H9 (cell line): ENCODE results near the gene MYL6B. TPM values are rescaled to one million over a fixed set of nuclear protein-coding genes. Genes with fewer than 3 reads are reported as not detected.

Source experiments
- DNase-seq: peaks from one replicate; pipeline ENCODE4 v3.0.0-alpha.2; 2017
- H2AFZ ChIP-seq: one replicate; pipeline ENCODE4 v1.6.1; 2013; ENCODE audit warnings: mild to moderate bottlenecking, low read length, control low read depth, moderate library complexity
- H2AK5ac ChIP-seq: 2 replicates; pipeline ENCODE4 v1.6.1; 2013; ENCODE audit warnings: low read length, control low read depth, mixed read lengths; ENCODE audit not compliant: insufficient read length
- H2BK120ac ChIP-seq: one replicate; pipeline ENCODE4 v1.6.1; 2013; ENCODE audit warnings: low read depth, mild to moderate bottlenecking, low read length, control low read depth, inconsistent platforms; ENCODE audit not compliant: poor library complexity, severe bottlenecking
- H2BK12ac ChIP-seq: 2 replicates; pipeline ENCODE4 v1.6.1; 2013; ENCODE audit warnings: low read length, control low read depth, mixed read lengths, low read depth; ENCODE audit not compliant: insufficient read length
- H2BK15ac ChIP-seq: 2 replicates; pipeline ENCODE4 v1.6.1; 2013; ENCODE audit warnings: low read depth, low read length, control low read depth
- H2BK20ac ChIP-seq: one replicate; pipeline ENCODE4 v1.6.1; 2013; ENCODE audit warnings: low read depth, mild to moderate bottlenecking, low read length, control low read depth, inconsistent platforms; ENCODE audit not compliant: poor library complexity, severe bottlenecking
- H2BK5ac ChIP-seq: 2 replicates; pipeline ENCODE4 v1.6.1; 2013; ENCODE audit warnings: low read length, control low read depth, mixed read lengths; ENCODE audit not compliant: insufficient read length
- H3K14ac ChIP-seq: 2 replicates; pipeline ENCODE4 v1.6.1; 2013; ENCODE audit warnings: low read length, control low read depth; ENCODE audit not compliant: insufficient read depth
- H3K18ac ChIP-seq: 2 replicates; pipeline ENCODE4 v1.6.1; 2013; ENCODE audit warnings: low read depth, mild to moderate bottlenecking, mixed read lengths, low read length, control low read depth; ENCODE audit not compliant: insufficient read length
- H3K23ac ChIP-seq: 2 replicates; pipeline ENCODE4 v1.6.1; 2013; ENCODE audit warnings: low read length, control low read depth, mixed read lengths, low read depth; ENCODE audit not compliant: insufficient read length
- H3K23me2 ChIP-seq: 2 replicates; pipeline ENCODE4 v1.6.1; 2013; ENCODE audit warnings: low read depth, mild to moderate bottlenecking, mixed read lengths, low read length, control low read depth; ENCODE audit not compliant: insufficient read length, poor library complexity, severe bottlenecking
- H3K27ac ChIP-seq: 2 replicates; pipeline ENCODE4 v1.5.1; 2013; ENCODE audit warnings: low read length, control low read depth, mixed read lengths, low read depth; ENCODE audit not compliant: insufficient read length
- H3K27me3 ChIP-seq: 2 replicates; pipeline ENCODE4 v1.6.1; 2013; ENCODE audit warnings: low read length, control low read depth, inconsistent platforms; ENCODE audit not compliant: insufficient read depth
- H3K4ac ChIP-seq: 2 replicates; pipeline ENCODE4 v1.6.1; 2013; ENCODE audit warnings: low read depth, mild to moderate bottlenecking, control low read depth, inconsistent platforms, low read length, moderate library complexity
- H3K4me1 ChIP-seq: 2 replicates; pipeline ENCODE4 v1.6.1; 2013; ENCODE audit warnings: low read length, control low read depth, inconsistent platforms; ENCODE audit not compliant: insufficient read depth
- H3K4me2 ChIP-seq: 2 replicates; pipeline ENCODE4 v1.6.1; 2013; ENCODE audit warnings: low read length, control low read depth, mixed read lengths; ENCODE audit not compliant: insufficient read length, insufficient read depth
- H3K56ac ChIP-seq: 2 replicates; pipeline ENCODE4 v1.6.1; 2013; ENCODE audit warnings: low read depth, mild to moderate bottlenecking, mixed read lengths, low read length, control low read depth; ENCODE audit not compliant: insufficient read length
- H3K79me1 ChIP-seq: 2 replicates; pipeline ENCODE4 v1.6.1; 2013; ENCODE audit warnings: low read depth, mild to moderate bottlenecking, moderate library complexity, low read length, control low read depth, inconsistent platforms; ENCODE audit not compliant: insufficient read depth, poor library complexity, severe bottlenecking
- H3K79me2 ChIP-seq: 2 replicates; pipeline ENCODE4 v1.6.1; 2013; ENCODE audit warnings: low read length, control low read depth, inconsistent platforms; ENCODE audit not compliant: insufficient read depth
- H3K9ac ChIP-seq: 2 replicates; pipeline ENCODE4 v1.6.1; 2013; ENCODE audit warnings: low read length, control low read depth, mixed read lengths; ENCODE audit not compliant: insufficient read length; ENCODE audit errors: extremely low read depth
- H3K9me3 ChIP-seq: one replicate; pipeline ENCODE4 v1.6.1; 2013; ENCODE audit warnings: low read depth, low read length, inconsistent platforms; ENCODE audit not compliant: control insufficient read depth
- H3T11ph ChIP-seq: one replicate; pipeline ENCODE4 v1.6.1; 2013; ENCODE audit warnings: mild to moderate bottlenecking, low read length, control low read depth, inconsistent platforms
- H4K20me1 ChIP-seq: one replicate; pipeline ENCODE4 v1.6.1; 2013; ENCODE audit not compliant: control insufficient read depth, insufficient read length, insufficient read depth
- H4K5ac ChIP-seq: 2 replicates; pipeline ENCODE4 v1.6.1; 2013; ENCODE audit warnings: low read depth, mild to moderate bottlenecking, mixed read lengths, low read length, control low read depth; ENCODE audit not compliant: insufficient read length
- H4K8ac ChIP-seq: replicated peaks from 2 replicates; pipeline ENCODE4 v1.6.1; 2013; ENCODE audit warnings: low read length, control low read depth, mixed read lengths, low read depth; ENCODE audit not compliant: insufficient read length
- H4K91ac ChIP-seq: 2 replicates; pipeline ENCODE4 v1.6.1; 2013; ENCODE audit warnings: low read depth, mild to moderate bottlenecking, moderate library complexity, mixed read lengths, low read length, control low read depth; ENCODE audit not compliant: insufficient read length
- H3K27ac Mint-ChIP-seq, 3 experiments: 2 replicates in 2 of 3; 3 replicates in 1 of 3; pipeline ENCODE4 v1.8.0; 2020 to 2021; ENCODE audit warnings: mixed read lengths in 3 of 3, mild to moderate bottlenecking in 1 of 3, moderate library complexity in 1 of 3
- H3K27me3 Mint-ChIP-seq: 2 replicates; pipeline ENCODE4 v1.8.0; 2021; ENCODE audit warnings: low read depth, mild to moderate bottlenecking, moderate library complexity, mixed read lengths
- H3K36me3 Mint-ChIP-seq, 3 experiments: 2 replicates in 2 of 3; 3 replicates in 1 of 3; pipeline ENCODE4 v1.8.0; 2020 to 2021; ENCODE audit warnings: low read depth in 3 of 3, mixed read lengths in 3 of 3; ENCODE audit not compliant: insufficient read depth in 1 of 3
- H3K4me1 Mint-ChIP-seq, 2 experiments: 2 replicates each; pipeline ENCODE4 v1.8.0; 2020; ENCODE audit warnings: mixed read lengths in 2 of 2
- H3K4me3 Mint-ChIP-seq, 2 experiments: 2 replicates in 1 of 2; 3 replicates in 1 of 2; pipeline ENCODE4 v1.8.0; 2020 to 2021; ENCODE audit warnings: mild to moderate bottlenecking in 2 of 2, mixed read lengths in 2 of 2, moderate library complexity in 1 of 2
- H3K9me3 Mint-ChIP-seq, 2 experiments: 2 replicates in 1 of 2; 3 replicates in 1 of 2; pipeline ENCODE4 v1.8.0; 2020; ENCODE audit warnings: mild to moderate bottlenecking in 2 of 2, mixed read lengths in 2 of 2, moderate library complexity in 1 of 2
- WGBS: extraction: QIAGEN DNeasy Blood & Tissue Kit; methylation state at CpG from one replicate; pipeline ENCODE4 v1.1.7; 2013; ENCODE audit warnings: missing lambda C conversion rate, low lambda C conversion rate, mixed read lengths; ENCODE audit not compliant: insufficient read length; ENCODE audit errors: extremely low coverage; 5-methylcytosine and 5-hydroxymethylcytosine counted together
- total RNA-seq: library from RNA; stranded (reverse); gene quantifications from 2 replicates; pipeline ENCODE4 v1.2.1, GENCODE V29; 2021
- TF ChIP-seq, protein P1 (sequence below): fragments of 200-600 bp; sonication (generic); conservative IDR thresholded peaks from 3 replicates; pipeline ENCODE4 v1.8.0; 2021; ENCODE audit warnings: antibody characterized with exemption, mild to moderate bottlenecking

Gene MYL6B
- total RNA-seq, 1 experiment from 2014 or later, result 165 TPM

DNA sequence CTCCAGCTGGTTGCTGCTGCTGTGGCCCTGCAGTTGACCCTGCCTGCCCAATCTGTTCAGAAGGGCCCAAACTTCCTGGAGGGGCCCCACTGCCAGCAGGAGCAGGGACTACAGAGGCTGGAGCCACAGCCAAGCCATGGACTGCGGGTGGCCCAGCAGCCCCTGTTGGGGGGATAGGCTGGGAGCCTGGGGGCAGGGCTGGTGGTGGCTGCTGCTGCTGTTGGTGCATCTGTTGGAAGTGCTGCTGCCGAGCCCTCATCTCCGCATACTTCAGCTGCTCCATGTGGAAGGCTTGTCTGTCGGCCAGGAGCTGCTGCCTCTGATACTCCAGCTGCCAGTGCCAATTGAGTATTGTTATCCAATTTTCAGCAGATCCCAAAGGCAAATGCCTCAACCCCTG lies 13.0 kb downstream of the MYL6B start:
- TF ChIP-seq, protein P1, sequence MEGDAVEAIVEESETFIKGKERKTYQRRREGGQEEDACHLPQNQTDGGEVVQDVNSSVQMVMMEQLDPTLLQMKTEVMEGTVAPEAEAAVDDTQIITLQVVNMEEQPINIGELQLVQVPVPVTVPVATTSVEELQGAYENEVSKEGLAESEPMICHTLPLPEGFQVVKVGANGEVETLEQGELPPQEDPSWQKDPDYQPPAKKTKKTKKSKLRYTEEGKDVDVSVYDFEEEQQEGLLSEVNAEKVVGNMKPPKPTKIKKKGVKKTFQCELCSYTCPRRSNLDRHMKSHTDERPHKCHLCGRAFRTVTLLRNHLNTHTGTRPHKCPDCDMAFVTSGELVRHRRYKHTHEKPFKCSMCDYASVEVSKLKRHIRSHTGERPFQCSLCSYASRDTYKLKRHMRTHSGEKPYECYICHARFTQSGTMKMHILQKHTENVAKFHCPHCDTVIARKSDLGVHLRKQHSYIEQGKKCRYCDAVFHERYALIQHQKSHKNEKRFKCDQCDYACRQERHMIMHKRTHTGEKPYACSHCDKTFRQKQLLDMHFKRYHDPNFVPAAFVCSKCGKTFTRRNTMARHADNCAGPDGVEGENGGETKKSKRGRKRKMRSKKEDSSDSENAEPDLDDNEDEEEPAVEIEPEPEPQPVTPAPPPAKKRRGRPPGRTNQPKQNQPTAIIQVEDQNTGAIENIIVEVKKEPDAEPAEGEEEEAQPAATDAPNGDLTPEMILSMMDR, result no peak
- Histone ChIP-seq H3K18ac (no peak overlapping the region), H3K9ac (no peak overlapping the region), H3K79me2 (no peaks in the 10 kb centered on the region), H4K91ac (no peak overlapping the region), H3K79me1 (no peaks in the 10 kb centered on the region), H2BK12ac (no peak overlapping the region), H3K14ac (no peak overlapping the region), H4K5ac (no peak overlapping the region), H3K4ac (no peak overlapping the region), H4K20me1 (no peaks in the 10 kb centered on the region), H2AFZ (no peak overlapping the region), H2BK120ac (no peak overlapping the region), H2AK5ac (no peak overlapping the region), H3K23me2 (no peaks in the 10 kb centered on the region), H3K56ac (no peak overlapping the region), H3K27ac (no peak overlapping the region), H4K8ac (no peak overlapping the region), H3K27me3 (no peaks in the 10 kb centered on the region), H2BK20ac (no peak overlapping the region), H2BK15ac (no peak overlapping the region), H3K4me1 (no peaks in the 10 kb centered on the region; the same call in 1 of the 2 replicates), H2BK5ac (no peak overlapping the region), H3K4me2 (no peak overlapping the region), H3K9me3 (no peaks in the 10 kb centered on the region), H3K23ac (no peak overlapping the region), H3T11ph (no peak overlapping the region)
- Mint-ChIP-seq H3K9me3 (no peaks in the 10 kb centered on the region), H3K36me3 (peaks cover 68 to 93% (median 91%) of the 10 kb centered on the region in 3 experiments), H3K27me3 (peaks cover 6% of the 10 kb centered on the region), H3K4me1 (peaks cover 29 to 36% of the 10 kb centered on the region in 2 experiments), H3K4me3 (no peak overlapping the region), H3K27ac (peak overlapping the region; percentile 2 to 60 (median 21); a peak in 3 of 7 replicates)
- no peak for DNase-seq
- WGBS, result no CpG with 5 or more reads among the region's 4 CpGs
